ENCODE data around the gene IFNA1. TPM values are rescaled to one million over a fixed set of nuclear protein-coding genes. Genes with fewer than 3 reads are reported as not detected.

The IFNA1 gene
- total RNA-seq, 4 donors from 2014 or later = not detected

GRCh38 chr9:21465859-21466518, 25.8 kb downstream of the IFNA1 start:
- no peak for DNase-seq (ENCODE audit: low spot score in 2 of 2)
- intact Hi-C loops (cut with DNase I; ENCODE audit: low total_unique reads) = loop anchor here (10.0 kb wide), 1 partner anchor 319 kb away; no protein-coding TSS in a partner anchor
- TF ChIP-seq CTCF (IDR thresholded peaks at IDR 0.05) (no peak), POLR2A (IDR thresholded peaks at IDR 0.05) (no peak)

GRCh38 chr9:21470126-21470525, 29.9 kb downstream of the IFNA1 start:
- no peak for TF ChIP-seq POLR2A (IDR thresholded peaks at IDR 0.05)
- no peak for TF ChIP-seq CTCF (IDR thresholded peaks at IDR 0.05)
- intact Hi-C loops (cut with DNase I; ENCODE audit: low total_unique reads) = no loop called here
- no peak overlapping the region for H3K4me3 ChIP-seq (ENCODE audit: low read depth, poor library complexity, severe bottlenecking)
- no peak for DNase-seq (ENCODE audit: low spot score in 2 of 2)
- 82% methylated on average over 5 of the region's 5 CpGs for WGBS, 2 donors

More at GRCh38 chr9:21465859-21466518, 25.8 kb downstream of the IFNA1 start:
- no peak overlapping the region for H3K4me3 ChIP-seq (ENCODE audit: low read depth, poor library complexity, severe bottlenecking)

GRCh38 chr9:21473236-21473635, 33.0 kb downstream of the IFNA1 start:
- WGBS, 2 donors = 69 to 73% methylated on average over 3 of the region's 3 CpGs
- DNase-seq (ENCODE audit: low spot score in 2 of 2) = no peak
- TF ChIP-seq CTCF (IDR thresholded peaks at IDR 0.05) = no peak
- no peak for TF ChIP-seq POLR2A (IDR thresholded peaks at IDR 0.05)
- intact Hi-C loops (cut with DNase I; ENCODE audit: low total_unique reads) = no loop called here
- H3K4me3 ChIP-seq (ENCODE audit: low read depth, poor library complexity, severe bottlenecking) = no peak overlapping the region

GRCh38 chr9:21477466-21477865, 37.2 kb downstream of the IFNA1 start:
- 79 to 81% methylated on average over 2 of the region's 2 CpGs for WGBS, 2 donors
- DNase-seq (ENCODE audit: low spot score in 2 of 2) = no peak
- H3K4me3 ChIP-seq (ENCODE audit: low read depth, poor library complexity, severe bottlenecking) = no peak overlapping the region
- intact Hi-C loops (cut with DNase I; ENCODE audit: low total_unique reads) = no loop called here
- TF ChIP-seq POLR2A (IDR thresholded peaks at IDR 0.05) (no peak), CTCF (IDR thresholded peaks at IDR 0.05) (no peak)

- TF ChIP-seq CTCF (IDR thresholded peaks at IDR 0.05) = no peak
- TF ChIP-seq POLR2A (IDR thresholded peaks at IDR 0.05) = no peak
- 74 to 75% methylated on average over 8 of the region's 8 CpGs for WGBS, 2 donors
- intact Hi-C loops (cut with DNase I; ENCODE audit: low total_unique reads) = no loop called here
- no peak overlapping the region for H3K4me3 ChIP-seq (ENCODE audit: low read depth, poor library complexity, severe bottlenecking)
- DNase-seq (ENCODE audit: low spot score in 2 of 2) = no peak
Measured at GRCh38 chr9:21479152-21479702, 39.0 kb downstream of the IFNA1 start.
